ENCODE measurements around the gene ANTKMT.

DNA sequence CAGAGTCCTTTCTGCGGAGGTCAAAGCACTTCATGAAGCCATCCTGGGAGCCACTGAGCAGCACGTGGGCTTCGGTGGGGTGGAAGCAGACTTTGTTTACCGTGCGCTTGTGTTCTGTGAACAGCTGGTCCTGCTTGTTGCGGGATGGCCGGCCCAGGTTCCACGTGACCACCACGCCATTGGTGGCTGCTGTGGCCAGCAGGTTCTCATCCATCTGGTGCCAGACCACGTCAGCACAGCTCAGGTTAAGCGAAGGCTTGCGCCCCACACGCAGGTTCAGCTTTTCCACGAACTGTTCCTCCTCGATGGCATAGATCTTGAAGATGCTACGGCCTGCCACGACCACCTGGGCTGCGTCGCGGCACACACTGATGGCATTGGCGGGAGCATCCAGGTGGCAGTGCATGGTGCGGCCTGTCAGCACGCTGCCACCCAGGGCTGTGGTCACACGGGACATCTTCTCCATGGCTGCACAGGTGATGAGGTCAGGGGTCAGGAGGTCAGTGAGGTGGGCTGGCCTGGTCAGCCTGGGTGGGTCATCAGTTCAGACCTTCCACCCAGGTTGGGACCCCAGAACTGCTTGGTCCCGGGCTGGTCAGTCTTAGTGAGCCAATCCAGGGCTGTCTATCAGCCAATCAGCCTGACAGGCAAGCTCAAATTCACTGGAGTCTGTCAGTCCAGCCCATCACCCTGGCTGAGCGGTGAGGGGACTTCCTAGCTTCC lies 31.6 kb upstream of the ANTKMT start:
- TF ChIP-seq, protein P1, sequence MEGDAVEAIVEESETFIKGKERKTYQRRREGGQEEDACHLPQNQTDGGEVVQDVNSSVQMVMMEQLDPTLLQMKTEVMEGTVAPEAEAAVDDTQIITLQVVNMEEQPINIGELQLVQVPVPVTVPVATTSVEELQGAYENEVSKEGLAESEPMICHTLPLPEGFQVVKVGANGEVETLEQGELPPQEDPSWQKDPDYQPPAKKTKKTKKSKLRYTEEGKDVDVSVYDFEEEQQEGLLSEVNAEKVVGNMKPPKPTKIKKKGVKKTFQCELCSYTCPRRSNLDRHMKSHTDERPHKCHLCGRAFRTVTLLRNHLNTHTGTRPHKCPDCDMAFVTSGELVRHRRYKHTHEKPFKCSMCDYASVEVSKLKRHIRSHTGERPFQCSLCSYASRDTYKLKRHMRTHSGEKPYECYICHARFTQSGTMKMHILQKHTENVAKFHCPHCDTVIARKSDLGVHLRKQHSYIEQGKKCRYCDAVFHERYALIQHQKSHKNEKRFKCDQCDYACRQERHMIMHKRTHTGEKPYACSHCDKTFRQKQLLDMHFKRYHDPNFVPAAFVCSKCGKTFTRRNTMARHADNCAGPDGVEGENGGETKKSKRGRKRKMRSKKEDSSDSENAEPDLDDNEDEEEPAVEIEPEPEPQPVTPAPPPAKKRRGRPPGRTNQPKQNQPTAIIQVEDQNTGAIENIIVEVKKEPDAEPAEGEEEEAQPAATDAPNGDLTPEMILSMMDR (IDR thresholded peaks at IDR 0.05): no peak
- TF ChIP-seq POLR2A (IDR thresholded peaks at IDR 0.05): no peak

Measured in lower leg skin (tissue), 3 donors.